Tibial nerve (tissue), 3 donors: ENCODE results near the gene CHRM4.

ENCODE experiments used
- CTCF ChIP-seq, 5 experiments: fragments of 200-600 bp in 3 of 5; fragments of 450-650 bp in 2 of 5; sonication (generic) in 3 of 5; IDR thresholded peaks; one replicate each; pipeline ENCODE4 v1.5.1; 2016 to 2019; ENCODE audit warnings: antibody characterized with exemption in 5 of 5, mild to moderate bottlenecking in 3 of 5, moderate library complexity in 2 of 5
- POLR2A ChIP-seq, 2 donors: fragments of 450-650 bp; IDR thresholded peaks; one replicate each; pipeline ENCODE4 v1.6.1; 2017; ENCODE audit warnings: antibody characterized with exemption in 2 of 2, mild to moderate bottlenecking in 2 of 2, moderate library complexity in 2 of 2

- no peak for TF ChIP-seq CTCF (IDR thresholded peaks at IDR 0.05)
- no peak for TF ChIP-seq POLR2A (IDR thresholded peaks at IDR 0.05)
These were observed 44.5 kb upstream of the CHRM4 start for GRCh38 chr11:46436113-46436512.
